Epithelial cell of esophagus (primary cell): Measurements from ENCODE around the gene GPATCH8.

Experiments used
- DNase-seq: peaks from one replicate; pipeline ENCODE4 v3.0.0; 2010; ENCODE audit warnings: low read depth
- H3K4me3 ChIP-seq: 2 replicates; pipeline ENCODE4 v1.5.1; 2011; ENCODE audit warnings: mild to moderate bottlenecking, low read length, control low read depth
- CTCF ChIP-seq: IDR thresholded peaks from 2 replicates; pipeline ENCODE4 v1.5.1; 2011; ENCODE audit warnings: low read depth, mild to moderate bottlenecking, low read length, control low read depth, inconsistent platforms; ENCODE audit not compliant: insufficient read depth; ENCODE audit errors: missing control alignments

GPATCH8 gene

GRCh38 chr17:44362949-44363612 lies 140.1 kb downstream of the GPATCH8 start:
- no peak for TF ChIP-seq CTCF
- H3K4me3 ChIP-seq: peak overlapping the region; percentile 55
- DNase-seq: no peak

GRCh38 chr17:44362459-44362948 lies 140.7 kb downstream of the GPATCH8 start:
- DNase-seq: no peak
- peak overlapping the region; percentile 55 for H3K4me3 ChIP-seq
- TF ChIP-seq CTCF: no peak

- TF ChIP-seq CTCF: no peak
- DNase-seq: no peak
- no peak overlapping the region for H3K4me3 ChIP-seq
These were observed 141.6 kb downstream of the GPATCH8 start for GRCh38 chr17:44361292-44362260.

GRCh38 chr17:44360826-44361225 lies 142.4 kb downstream of the GPATCH8 start:
- TF ChIP-seq CTCF: no peak
- H3K4me3 ChIP-seq: no peak overlapping the region
- no peak for DNase-seq

GRCh38 chr17:44360144-44360533 lies 143.1 kb downstream of the GPATCH8 start:
- TF ChIP-seq CTCF: no peak
- no peak for DNase-seq

GRCh38 chr17:44359458-44360143 lies 143.6 kb downstream of the GPATCH8 start:
- DNase-seq: no peak
- H3K4me3 ChIP-seq: no peak overlapping the region
- TF ChIP-seq CTCF: no peak

More at GRCh38 chr17:44360144-44360533, 143.1 kb downstream of the GPATCH8 start:
- no peak overlapping the region for H3K4me3 ChIP-seq
